NCI-H1436 (cell line): ENCODE measurements around the gene CCR5.
"Not testable (repeated sequence)": the region's sequence is repeated elsewhere in the genome, so short reads cannot be mapped to it uniquely, and the experiment has no call there.

Experiments used
- DNase-seq: peaks from one replicate; lab custom pipeline; 2025; lab: John Stamatoyannopoulos, UW

CCR5 gene

GRCh38 chr3:46386205-46386604 lies 15.5 kb downstream of the CCR5 start:
- no peak for DNase-seq

- DNase-seq: not testable (repeated sequence)
Measured at GRCh38 chr3:46388847-46389246, 18.1 kb downstream of the CCR5 start.

GRCh38 chr3:46389306-46389705 lies 18.6 kb downstream of the CCR5 start:
- DNase-seq: no peak

- not testable (repeated sequence) for DNase-seq
Measured at GRCh38 chr3:46391526-46391925, 20.8 kb downstream of the CCR5 start.

GRCh38 chr3:46393011-46393410 lies 22.3 kb downstream of the CCR5 start:
- no peak for DNase-seq

GRCh38 chr3:46393554-46394434 lies 23.0 kb downstream of the CCR5 start:
- DNase-seq: no peak

GRCh38 chr3:46395210-46395661 lies 24.5 kb downstream of the CCR5 start:
- DNase-seq: no peak

- no peak for DNase-seq
Measured at GRCh38 chr3:46395766-46396530, 25.2 kb downstream of the CCR5 start.

GRCh38 chr3:46397111-46397510 lies 26.4 kb downstream of the CCR5 start:
- DNase-seq: no peak

GRCh38 chr3:46398186-46398955 lies 27.6 kb downstream of the CCR5 start:
- DNase-seq: no peak

- no peak for DNase-seq
Measured at GRCh38 chr3:46399098-46399497, 28.4 kb downstream of the CCR5 start.

GRCh38 chr3:46399557-46399956 lies 28.8 kb downstream of the CCR5 start:
- no peak for DNase-seq

GRCh38 chr3:46400000-46400734 lies 29.4 kb downstream of the CCR5 start:
- no peak for DNase-seq

GRCh38 chr3:46400846-46401245 lies 30.1 kb downstream of the CCR5 start:
- no peak for DNase-seq

GRCh38 chr3:46401579-46401978 lies 30.8 kb downstream of the CCR5 start:
- DNase-seq: no peak

GRCh38 chr3:46402902-46403301 lies 32.2 kb downstream of the CCR5 start:
- DNase-seq: not testable (repeated sequence)

GRCh38 chr3:46405301-46406019 lies 34.7 kb downstream of the CCR5 start:
- DNase-seq: no peak

- DNase-seq: no peak
Measured at GRCh38 chr3:46406443-46406787, 35.7 kb downstream of the CCR5 start.

GRCh38 chr3:46406788-46407611 lies 36.3 kb downstream of the CCR5 start, which contains the start of the genes CCR5AS and CCRL2:
CCR5AS (minus strand) TSS chr3:46407066.
CCRL2 (plus strand) TSS chr3:46407259; CDS start chr3:46408080, 821 bp downstream.
- DNase-seq: no peak

- DNase-seq: no peak
Measured at GRCh38 chr3:46407970-46408369, 37.2 kb downstream of the CCR5 start.
